MG63 (cell line): ENCODE results near the gene ABLIM2. TPM values are rescaled to one million over a fixed set of nuclear protein-coding genes. Genes with fewer than 3 reads are reported as not detected.

Experiments used
- DNase-seq: peaks from one replicate; pipeline ENCODE4 v3.0.0-alpha.2; 2020
- H3K27me3 ChIP-seq: fragments of 250-450 bp; sonication (Bioruptor Pico); 2 replicates; pipeline ENCODE4 v1.5.1; 2020; ENCODE audit warnings: mild to moderate bottlenecking, moderate library complexity
- H3K36me3 ChIP-seq: fragments of 250-450 bp; sonication (Bioruptor Pico); 2 replicates; pipeline ENCODE4 v1.5.1; 2020; ENCODE audit warnings: mild to moderate bottlenecking, moderate library complexity
- H3K4me3 ChIP-seq: fragments of 250-450 bp; sonication (Bioruptor Pico); 2 replicates; pipeline ENCODE4 v1.5.1; 2020; ENCODE audit warnings: mild to moderate bottlenecking, moderate library complexity
- H3K9me3 ChIP-seq: fragments of 250-450 bp; sonication (Bioruptor Pico); 2 replicates; pipeline ENCODE4 v1.5.1; 2020; ENCODE audit warnings: mild to moderate bottlenecking, moderate library complexity
- total RNA-seq: library from RNA; depleted of rRNA; stranded (reverse); fragments of >200 nt; shearing (Covaris generic); gene quantifications from 2 replicates; pipeline ENCODE4 v1.2.3, GENCODE V29; 2014; ENCODE audit warnings: low replicate concordance

ABLIM2 gene
- total RNA-seq, 1 experiment from 2014 or later, result 1.1 TPM

DNA sequence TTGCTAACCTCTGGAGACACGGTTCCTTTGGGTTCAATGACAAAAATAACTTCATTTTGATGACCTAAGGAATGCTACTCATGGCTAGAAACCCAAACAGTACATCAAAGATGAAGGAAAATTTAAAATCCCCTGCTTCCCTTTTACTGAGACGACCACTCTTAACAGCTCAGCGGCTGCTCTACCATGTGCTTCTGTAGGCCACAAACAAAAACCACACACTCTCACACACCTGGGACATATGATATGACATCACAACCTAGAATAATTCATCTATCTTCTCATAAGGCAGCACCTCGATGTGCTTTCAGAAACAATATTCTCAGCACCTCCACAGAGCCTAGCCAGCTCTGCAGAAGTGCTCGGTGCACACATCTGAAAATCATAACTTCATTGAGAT, 34.7 kb downstream of the ABLIM2 start:
- Histone ChIP-seq H3K9me3 (no peaks in the 10 kb centered on the region), H3K27me3 (no peaks in the 10 kb centered on the region), H3K4me3 (no peak overlapping the region), H3K36me3 (no peaks in the 10 kb centered on the region)
- no peak for DNase-seq

DNA sequence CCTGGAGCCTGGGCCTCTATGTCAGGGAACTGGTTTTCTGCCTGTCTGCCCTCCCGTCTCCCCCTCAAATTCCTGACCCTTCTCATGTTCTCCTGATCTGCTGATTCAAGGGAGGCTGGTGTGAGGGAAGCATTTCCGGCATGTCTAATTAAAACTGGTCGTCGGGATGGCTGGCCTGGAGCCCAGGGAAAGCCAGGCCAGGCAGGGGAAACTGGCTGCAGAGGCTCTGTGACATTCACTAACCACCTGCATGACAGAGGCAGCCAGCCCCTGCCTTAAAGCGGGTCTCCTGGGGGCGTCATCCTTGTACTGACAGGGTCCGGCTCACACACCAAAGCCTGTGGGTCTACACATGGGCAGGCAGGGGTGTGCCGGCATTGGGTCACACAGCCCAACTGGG, 35.2 kb downstream of the ABLIM2 start:
- Histone ChIP-seq H3K9me3 (no peaks in the 10 kb centered on the region), H3K36me3 (no peaks in the 10 kb centered on the region), H3K27me3 (no peaks in the 10 kb centered on the region), H3K4me3 (no peak overlapping the region)
- no peak for DNase-seq

DNA sequence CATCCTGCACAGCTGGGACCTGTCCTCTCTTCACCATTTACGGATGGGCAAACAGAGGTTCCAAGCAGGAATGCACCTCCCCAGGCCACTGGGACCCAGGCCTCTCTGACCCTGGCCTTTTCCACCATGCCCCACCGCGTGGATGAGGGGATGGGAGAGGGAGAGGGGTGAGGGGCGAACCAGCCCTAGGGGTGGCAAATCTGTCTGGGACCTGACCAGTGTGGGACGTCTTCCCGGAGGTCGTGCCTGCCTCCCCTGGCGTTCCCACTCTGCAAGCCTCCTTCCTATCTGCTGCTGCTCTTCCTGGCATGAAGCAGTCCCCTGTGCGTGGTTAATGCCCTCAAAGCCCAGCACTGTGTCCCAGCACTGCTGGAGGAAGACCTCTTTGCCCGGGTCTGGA, 35.9 kb downstream of the ABLIM2 start:
- H3K36me3 ChIP-seq, result no peaks in the 10 kb centered on the region
- no peak overlapping the region for H3K4me3 ChIP-seq
- H3K9me3 ChIP-seq, result no peaks in the 10 kb centered on the region
- H3K27me3 ChIP-seq, result no peaks in the 10 kb centered on the region
- DNase-seq, result no peak

DNA sequence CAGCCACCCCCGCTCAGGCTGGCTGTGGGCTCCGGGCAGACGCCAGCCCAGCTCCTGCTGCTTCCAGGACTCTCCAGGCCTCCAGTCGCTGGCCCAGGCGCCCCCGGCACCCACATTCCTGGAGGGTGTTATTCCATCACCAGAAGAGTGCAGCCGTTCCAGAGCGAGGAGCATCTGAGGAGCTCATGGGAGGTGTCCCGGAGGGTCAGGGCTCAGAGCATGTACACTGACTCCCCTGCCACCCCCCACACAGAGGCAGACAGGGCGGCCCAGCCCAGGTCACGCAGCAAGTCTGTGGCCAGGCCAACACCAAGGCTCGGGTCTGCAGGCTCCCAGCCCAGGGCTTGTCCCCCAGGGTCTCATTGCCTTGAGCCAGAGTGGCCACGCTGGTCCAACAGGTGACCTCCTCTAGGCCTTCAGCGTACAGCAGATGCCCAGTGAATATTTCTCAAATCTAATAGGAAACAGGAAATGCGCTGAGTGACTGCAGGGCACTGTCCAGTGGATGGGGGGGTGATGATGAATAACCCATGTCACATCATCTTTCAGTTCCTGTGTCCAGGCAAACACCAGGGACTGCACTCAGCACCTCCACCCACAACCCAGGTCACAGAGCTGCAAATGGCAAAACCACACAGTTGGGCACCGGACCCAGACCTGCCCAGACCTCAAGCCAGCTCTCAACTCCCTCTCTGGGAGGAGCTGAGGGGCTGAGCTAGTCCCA, 37.2 kb downstream of the ABLIM2 start:
- no peaks in the 10 kb centered on the region for H3K9me3 ChIP-seq
- H3K4me3 ChIP-seq, result no peak overlapping the region

DNA sequence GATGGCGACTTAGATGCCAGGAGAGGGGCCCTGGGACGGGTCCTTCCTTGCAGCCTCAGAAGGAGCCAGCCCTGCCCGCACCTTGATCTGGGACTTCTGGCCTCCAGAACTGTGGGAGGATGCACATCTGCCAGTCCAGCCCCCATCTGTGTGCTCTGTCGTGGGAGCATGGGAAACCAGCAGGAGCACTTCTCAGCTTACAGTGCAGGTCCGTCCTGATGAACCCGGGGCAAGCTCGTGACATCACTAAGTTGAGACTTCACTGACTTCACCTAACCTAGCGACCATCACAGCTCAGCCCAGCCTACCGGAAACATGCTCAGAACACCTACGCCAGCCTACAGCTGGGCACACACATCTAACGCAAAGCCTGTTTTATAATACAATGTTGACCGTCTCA, 38.1 kb downstream of the ABLIM2 start:
- no peak overlapping the region for H3K4me3 ChIP-seq
- DNase-seq, result no peak
- no peaks in the 10 kb centered on the region for H3K27me3 ChIP-seq
- no peaks in the 10 kb centered on the region for H3K36me3 ChIP-seq
- no peaks in the 10 kb centered on the region for H3K9me3 ChIP-seq

More for the DNA sequence above, 37.2 kb downstream of the ABLIM2 start:
- Histone ChIP-seq H3K27me3 (no peaks in the 10 kb centered on the region), H3K36me3 (no peaks in the 10 kb centered on the region)
- DNase-seq, result no peak

DNA sequence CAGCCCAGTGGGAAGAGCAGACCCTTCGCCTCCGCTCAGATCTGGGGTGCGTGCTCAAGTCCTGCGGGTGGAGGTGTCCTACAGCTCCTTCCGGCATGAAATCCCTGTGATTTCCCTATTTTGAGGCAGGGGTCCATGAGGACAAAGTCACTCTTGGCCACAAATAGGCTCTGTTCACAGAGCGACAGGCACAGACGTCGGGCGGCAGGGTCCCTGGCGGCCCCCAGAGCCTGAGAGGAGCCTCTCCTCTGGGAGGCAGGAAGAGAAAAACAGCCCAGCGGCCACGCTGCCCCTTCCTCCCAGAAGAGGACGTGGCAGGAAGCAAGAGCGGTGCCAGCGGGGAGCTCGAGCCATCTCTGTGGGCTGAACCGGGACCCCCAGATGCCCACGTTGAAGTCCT, 38.7 kb downstream of the ABLIM2 start:
- no peak overlapping the region for H3K4me3 ChIP-seq
- H3K27me3 ChIP-seq, result no peaks in the 10 kb centered on the region
- no peaks in the 10 kb centered on the region for H3K9me3 ChIP-seq
- no peaks in the 10 kb centered on the region for H3K36me3 ChIP-seq
- no peak for DNase-seq

DNA sequence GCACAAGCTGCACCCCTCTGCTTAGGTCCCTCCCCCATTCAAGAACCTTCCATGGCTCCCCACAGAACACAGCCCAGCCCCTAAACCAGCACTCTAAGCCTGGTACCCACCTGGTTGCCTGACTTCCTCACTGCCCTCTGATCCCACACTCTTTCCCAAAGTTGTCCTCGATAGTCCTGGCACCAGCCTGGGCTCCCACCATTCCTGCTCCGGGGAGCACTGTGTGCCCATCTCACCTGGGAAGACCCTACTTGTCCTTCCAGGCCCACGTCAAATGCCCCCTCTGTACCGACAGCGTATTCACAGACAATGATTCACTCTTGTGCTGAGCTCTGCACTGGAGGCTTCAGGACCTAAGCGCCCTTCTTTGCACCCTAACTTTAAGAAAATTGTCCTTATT, 40.1 kb downstream of the ABLIM2 start:
- no peaks in the 10 kb centered on the region for H3K27me3 ChIP-seq
- no peaks in the 10 kb centered on the region for H3K9me3 ChIP-seq
- no peak overlapping the region for H3K4me3 ChIP-seq
- DNase-seq, result no peak
- no peaks in the 10 kb centered on the region for H3K36me3 ChIP-seq

DNA sequence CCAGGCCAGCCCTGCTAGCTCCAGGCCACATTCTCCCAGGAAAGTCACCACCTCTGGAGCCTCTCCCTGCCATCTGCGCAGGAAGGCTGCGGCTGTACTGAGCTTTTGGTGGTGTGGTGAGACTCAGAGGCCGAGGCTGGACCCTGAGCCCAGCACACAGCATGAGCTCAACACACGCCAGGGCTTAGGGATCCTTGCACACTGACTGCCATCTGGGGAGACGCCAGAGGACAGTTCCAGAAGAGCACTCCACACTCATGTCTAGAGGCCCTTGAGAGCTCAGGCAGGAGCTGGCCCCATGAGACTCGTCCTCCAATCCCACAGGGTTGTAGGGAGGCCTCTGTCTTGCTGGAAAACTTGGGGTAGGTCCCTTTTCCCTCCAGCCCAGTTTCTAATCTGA, 40.6 kb downstream of the ABLIM2 start:
- H3K36me3 ChIP-seq, result no peaks in the 10 kb centered on the region
- DNase-seq, result no peak
- no peaks in the 10 kb centered on the region for H3K27me3 ChIP-seq
- no peak overlapping the region for H3K4me3 ChIP-seq
- no peaks in the 10 kb centered on the region for H3K9me3 ChIP-seq

DNA sequence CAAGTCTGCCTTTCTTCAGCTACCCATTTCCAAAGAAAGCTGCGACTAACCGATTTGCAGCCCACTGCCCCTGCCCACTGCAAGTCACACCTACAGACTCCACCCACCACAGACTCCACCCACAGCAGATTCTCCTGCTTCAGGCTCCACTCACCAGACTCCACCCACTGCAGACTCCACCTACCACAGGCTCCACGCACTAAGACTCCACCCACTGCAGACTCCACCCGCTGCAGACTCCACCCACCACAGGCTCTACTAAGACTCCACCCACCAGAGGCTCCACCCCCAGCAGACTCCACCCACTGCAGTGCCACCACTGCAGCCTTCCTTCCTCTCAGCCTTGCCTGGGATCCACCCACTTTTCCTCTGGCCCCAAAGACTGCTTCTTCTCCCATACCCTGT, 41.3 kb downstream of the ABLIM2 start:
- Histone ChIP-seq H3K9me3 (no peaks in the 10 kb centered on the region), H3K36me3 (no peaks in the 10 kb centered on the region), H3K27me3 (no peaks in the 10 kb centered on the region), H3K4me3 (no peak overlapping the region)
- peak; percentile 56 for DNase-seq

DNA sequence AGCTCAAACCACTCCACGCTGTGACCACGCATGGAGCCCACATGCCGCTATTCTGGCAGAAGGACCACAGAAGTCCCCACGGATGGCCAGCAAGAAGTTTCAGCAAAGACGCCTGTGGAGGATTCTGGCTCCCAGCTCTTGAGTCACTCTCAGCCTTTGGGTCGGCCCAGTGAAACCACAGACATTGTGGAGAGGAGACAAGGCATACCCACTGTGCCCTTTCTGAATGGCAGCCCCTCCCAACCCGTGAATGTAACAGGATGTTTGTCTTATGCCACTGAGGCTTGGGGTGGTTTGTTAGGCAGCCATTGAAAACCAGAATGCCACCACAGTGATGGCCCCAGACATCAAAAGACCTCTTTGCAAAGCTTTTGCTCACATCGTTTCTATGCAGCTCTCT, 42.7 kb downstream of the ABLIM2 start:
- Histone ChIP-seq H3K36me3 (no peaks in the 10 kb centered on the region), H3K27me3 (no peaks in the 10 kb centered on the region), H3K4me3 (no peak overlapping the region), H3K9me3 (no peaks in the 10 kb centered on the region)
- DNase-seq, result no peak

DNA sequence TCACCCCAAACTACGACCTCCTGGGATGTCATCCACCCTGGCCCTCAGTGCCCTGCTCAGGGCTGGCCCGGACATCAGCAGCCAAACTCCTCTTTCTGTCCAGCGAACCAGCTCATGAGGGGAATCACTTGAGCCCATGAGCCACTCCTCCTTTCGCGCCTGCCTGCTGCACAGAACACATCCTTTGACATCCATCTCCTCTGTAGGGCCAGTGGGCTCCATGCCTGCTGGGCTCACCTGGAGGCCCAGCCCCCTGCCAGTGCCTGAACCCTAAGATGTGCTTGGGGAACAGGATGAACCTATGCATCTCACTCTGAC, 43.5 kb downstream of the ABLIM2 start:
- Histone ChIP-seq H3K27me3 (no peaks in the 10 kb centered on the region), H3K36me3 (no peaks in the 10 kb centered on the region), H3K4me3 (no peak overlapping the region), H3K9me3 (no peaks in the 10 kb centered on the region)
- no peak for DNase-seq

DNA sequence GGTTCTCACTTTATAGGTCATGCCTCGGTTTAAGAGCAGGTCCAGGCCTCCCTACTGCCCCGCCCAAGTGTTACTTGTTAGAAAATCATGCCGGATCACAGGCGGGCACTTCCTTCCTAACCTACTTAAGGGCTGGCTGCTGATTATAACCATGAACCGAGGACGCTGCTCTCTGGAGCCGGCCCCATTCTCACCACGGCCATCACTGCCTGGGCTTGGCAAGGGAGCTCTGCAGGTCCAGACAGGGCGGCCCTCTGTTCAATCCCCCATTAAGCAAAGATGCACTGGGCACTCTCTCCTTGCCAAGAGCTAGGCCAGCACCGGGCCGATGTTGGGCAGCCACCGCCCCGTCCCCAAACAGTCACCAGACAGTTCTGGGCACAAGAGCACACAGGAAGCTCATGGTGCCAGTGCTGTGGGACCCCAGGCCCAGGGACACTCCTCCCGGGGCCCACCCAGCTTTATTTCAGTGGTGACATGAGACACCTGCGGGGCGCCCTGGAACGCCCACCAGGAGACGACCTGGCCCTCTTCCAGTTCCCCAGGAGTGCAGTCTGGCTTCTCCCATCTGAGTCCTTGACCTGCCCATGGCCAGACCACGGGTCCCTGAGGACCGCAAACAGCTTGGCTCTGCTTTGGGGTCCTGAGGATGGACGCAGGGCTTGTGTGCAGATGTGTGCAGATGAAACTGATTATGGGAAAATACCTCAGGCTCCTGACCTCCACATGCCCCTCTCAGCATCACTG, 44.0 kb downstream of the ABLIM2 start:
- no peak for DNase-seq
- Histone ChIP-seq H3K4me3 (no peak overlapping the region), H3K36me3 (no peaks in the 10 kb centered on the region), H3K9me3 (no peaks in the 10 kb centered on the region), H3K27me3 (no peaks in the 10 kb centered on the region)

DNA sequence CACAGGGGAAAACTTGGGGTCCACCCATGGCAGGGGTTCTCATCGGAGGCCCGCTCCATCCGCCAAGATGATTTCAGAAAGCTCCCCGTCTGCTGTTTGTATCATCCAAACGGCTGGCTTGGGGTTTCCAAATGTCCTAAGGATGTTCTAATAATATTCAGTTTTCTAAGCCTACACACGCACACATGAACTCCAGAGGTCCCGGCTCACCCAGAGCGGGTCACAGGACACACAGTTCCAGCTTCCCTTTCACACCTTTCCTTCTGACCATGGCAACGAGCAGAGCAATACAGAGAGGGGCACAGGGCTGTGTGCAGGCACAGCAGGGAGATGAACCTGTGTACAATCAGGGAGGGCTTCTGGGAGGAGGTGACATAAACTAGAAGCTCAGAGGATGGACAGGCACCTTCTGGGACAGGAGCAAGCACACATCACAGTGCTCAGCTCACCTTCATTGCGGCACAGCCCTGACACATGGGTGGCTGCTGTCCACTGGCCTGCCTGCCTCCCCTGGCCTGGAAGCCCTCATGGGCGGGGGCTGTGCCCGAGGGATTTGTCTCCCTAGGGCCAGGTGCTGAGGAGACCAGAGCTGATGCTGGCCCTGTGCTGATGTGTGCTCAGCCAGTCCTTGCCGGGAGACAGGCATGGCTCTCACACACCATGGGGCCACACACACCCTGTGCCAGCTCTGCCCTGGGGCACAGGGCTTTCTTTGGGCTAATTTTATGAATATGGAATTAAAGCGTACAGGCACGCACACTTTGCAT, 44.8 kb downstream of the ABLIM2 start:
- H3K36me3 ChIP-seq, result no peaks in the 10 kb centered on the region
- no peak for DNase-seq
- H3K9me3 ChIP-seq, result no peaks in the 10 kb centered on the region
- H3K4me3 ChIP-seq, result no peak overlapping the region
- H3K27me3 ChIP-seq, result no peaks in the 10 kb centered on the region

DNA sequence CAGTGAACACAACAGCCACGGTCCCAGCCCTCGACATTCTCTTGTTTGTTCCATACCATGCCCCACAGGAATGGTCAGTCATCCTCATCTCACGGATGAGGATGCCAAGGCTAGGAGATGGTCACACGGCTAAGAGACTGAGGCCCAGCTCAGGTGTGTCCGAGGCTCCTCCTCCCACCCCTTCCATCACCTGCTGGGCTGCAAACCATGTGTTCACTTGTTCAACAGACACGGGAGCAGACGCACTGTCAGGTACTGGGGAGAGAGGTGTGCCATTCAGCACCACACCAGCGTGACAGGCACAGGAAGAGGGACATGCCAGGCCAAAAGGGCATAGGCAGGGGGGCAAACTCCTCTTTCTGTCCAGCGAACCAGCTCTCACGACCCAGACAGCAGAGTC, 45.9 kb downstream of the ABLIM2 start:
- no peaks in the 10 kb centered on the region for H3K27me3 ChIP-seq

DNA sequence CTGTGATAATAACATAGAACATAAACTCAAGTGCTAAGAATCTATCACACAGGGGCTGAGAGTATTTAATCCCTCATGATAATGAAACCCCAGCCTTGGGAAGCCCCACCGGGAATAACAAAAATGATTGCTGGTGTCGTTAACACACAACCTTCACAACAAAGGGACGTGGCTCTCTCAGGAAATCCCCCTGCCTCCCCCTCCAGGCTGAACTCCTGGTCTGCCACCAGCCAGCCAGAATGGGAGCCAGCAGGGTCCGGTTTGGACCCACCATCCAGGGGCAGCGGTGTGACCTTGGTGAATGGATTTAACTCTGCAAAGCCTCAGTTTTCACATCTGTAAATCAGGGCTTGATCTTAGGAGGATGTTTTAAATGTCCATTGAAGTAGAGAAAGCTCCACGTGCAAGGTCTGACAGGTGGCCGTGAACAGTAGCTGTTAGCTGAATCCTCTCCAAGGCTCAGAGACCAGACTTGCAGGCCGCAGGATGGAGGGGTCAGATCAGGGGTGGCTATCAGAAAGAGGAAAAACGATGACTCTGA, 46.5 kb downstream of the ABLIM2 start:
- DNase-seq, result no peak
- Histone ChIP-seq H3K36me3 (no peaks in the 10 kb centered on the region), H3K27me3 (no peaks in the 10 kb centered on the region), H3K4me3 (no peak overlapping the region), H3K9me3 (no peaks in the 10 kb centered on the region)

More for the DNA sequence above, 45.9 kb downstream of the ABLIM2 start:
- Histone ChIP-seq H3K9me3 (no peaks in the 10 kb centered on the region), H3K4me3 (no peak overlapping the region), H3K36me3 (no peaks in the 10 kb centered on the region)
- DNase-seq, result no peak

DNA sequence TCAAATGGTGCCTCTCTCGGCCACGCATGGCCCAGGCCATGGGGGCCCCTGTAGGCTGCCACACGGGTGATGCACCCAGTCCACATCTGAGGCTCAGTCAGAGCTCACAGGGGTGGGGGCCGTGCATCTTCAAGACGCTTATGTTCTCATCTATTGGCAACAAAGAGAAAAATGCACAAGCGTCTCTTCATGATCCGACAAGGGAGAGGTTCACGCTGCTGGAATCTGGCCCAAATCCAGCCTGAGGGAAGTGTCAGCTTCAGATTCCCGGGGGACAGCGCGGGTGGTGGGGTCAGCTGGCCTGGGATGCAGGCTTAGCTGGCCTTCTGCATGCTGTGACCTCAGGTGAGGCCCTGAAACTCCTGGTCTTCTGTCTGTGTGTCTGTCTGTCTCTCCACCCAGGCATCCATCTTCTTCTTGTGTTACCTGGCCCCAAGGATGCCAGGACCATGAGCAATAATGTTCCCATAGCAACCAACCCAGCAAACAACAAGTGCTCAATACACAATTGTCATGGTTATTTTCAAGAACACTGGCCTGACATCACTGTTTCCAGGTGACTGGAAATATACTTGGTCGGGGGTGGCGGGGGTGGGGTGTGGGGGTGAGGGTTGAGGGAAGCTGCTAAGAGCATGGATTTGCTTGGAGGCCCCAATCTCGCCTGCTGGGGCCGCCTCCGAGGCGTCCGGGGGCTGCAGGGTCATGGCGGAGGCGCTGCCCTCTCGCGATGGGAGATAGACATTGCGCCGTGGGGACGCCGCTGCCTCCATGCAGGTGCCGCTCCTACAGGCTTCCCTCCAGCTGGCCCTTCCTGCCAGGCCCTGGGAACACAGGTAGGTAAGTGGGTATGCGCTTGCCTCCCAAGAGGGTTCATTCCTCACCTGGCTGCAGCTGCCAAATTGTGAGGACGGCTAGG, 48.3 kb downstream of the ABLIM2 start:
- H3K4me3 ChIP-seq, result no peak overlapping the region
- no peaks in the 10 kb centered on the region for H3K9me3 ChIP-seq
- no peaks in the 10 kb centered on the region for H3K27me3 ChIP-seq
- H3K36me3 ChIP-seq, result no peaks in the 10 kb centered on the region
- DNase-seq, result no peak
